T47D (cell line): Measurements from ENCODE around the gene MGAT5B.

Source experiments
- DNase-seq, 2 experiments: peaks; one replicate each; pipeline versions ENCODE4 v3.0.0 to v3.0.0-alpha.2; 2011 to 2012; ENCODE audit warnings: low read depth in 1 of 2, low spot score in 1 of 2
- JUND ChIP-seq: IDR thresholded peaks from 2 replicates; pipeline ENCODE4 v1.6.1; 2012; ENCODE audit warnings: low read depth
- in situ Hi-C: cut with HindIII; loops from 2 replicates; pipeline ENCODE4 v1.10.0; 2016; ENCODE audit warnings: low sequenced_read_pairs, low pct_unique_long_range_greater_than_20kb

Gene MGAT5B, protein sequence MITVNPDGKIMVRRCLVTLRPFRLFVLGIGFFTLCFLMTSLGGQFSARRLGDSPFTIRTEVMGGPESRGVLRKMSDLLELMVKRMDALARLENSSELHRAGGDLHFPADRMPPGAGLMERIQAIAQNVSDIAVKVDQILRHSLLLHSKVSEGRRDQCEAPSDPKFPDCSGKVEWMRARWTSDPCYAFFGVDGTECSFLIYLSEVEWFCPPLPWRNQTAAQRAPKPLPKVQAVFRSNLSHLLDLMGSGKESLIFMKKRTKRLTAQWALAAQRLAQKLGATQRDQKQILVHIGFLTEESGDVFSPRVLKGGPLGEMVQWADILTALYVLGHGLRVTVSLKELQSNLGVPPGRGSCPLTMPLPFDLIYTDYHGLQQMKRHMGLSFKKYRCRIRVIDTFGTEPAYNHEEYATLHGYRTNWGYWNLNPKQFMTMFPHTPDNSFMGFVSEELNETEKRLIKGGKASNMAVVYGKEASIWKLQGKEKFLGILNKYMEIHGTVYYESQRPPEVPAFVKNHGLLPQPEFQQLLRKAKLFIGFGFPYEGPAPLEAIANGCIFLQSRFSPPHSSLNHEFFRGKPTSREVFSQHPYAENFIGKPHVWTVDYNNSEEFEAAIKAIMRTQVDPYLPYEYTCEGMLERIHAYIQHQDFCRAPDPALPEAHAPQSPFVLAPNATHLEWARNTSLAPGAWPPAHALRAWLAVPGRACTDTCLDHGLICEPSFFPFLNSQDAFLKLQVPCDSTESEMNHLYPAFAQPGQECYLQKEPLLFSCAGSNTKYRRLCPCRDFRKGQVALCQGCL

DNA sequence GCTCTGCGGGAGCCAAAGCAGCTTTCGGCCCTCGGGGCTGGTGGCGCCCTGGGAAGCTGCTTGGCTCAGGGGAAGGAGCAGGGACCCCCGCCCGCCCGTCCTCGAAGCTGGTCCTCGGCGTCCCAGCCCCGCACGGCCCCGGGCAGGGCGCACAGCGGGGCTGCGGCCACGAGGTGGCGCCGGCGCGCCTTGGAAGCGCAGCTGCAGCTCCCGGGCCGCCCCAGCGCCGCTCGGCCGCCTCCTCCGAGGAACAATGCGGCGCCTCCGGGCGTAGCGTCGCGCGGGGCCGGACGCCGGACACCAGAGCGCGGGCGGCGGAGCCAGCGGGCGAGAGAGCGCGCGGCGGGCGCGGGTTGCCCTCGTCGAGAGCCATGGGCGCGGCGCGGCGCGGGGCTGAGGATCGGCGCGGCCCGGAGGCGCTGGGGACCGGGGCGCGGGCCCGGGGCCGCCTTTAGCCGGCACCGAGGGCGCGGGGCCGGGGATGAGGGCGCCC lies at the start of gene MGAT5B:
MGAT5B (plus strand) TSS at position 229 of the 493 bp plus-strand sequence. CDS start 626 bp downstream, outside the sequence.
- DNase-seq, result peak; percentile 90 to 99
- TF ChIP-seq JUND, result no peak
- in situ Hi-C loops, result no loop called here

DNA sequence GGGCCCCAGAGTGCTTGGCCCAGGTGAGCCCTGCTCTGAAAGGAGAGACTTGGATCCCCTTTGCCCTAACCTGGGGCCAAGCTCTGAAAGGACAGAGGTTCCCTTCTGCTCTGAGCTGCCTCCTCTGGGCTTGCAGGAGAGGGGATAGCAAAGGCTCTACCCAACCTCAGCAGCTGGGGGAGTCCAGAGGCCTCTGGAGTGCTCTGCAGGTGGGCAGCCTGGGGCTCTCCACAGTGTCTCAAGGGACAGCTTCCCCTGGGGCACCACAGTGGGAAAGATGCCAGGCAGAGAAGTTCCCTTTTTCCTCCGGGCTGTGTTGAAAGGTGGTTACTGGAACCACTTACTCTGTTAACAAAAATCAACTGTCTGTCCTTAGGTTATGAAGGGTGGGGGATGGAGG lies 48.2 kb upstream of the MGAT5B start:
- no peak for DNase-seq
- no peak for TF ChIP-seq JUND
- in situ Hi-C loops, result no loop called here

DNA sequence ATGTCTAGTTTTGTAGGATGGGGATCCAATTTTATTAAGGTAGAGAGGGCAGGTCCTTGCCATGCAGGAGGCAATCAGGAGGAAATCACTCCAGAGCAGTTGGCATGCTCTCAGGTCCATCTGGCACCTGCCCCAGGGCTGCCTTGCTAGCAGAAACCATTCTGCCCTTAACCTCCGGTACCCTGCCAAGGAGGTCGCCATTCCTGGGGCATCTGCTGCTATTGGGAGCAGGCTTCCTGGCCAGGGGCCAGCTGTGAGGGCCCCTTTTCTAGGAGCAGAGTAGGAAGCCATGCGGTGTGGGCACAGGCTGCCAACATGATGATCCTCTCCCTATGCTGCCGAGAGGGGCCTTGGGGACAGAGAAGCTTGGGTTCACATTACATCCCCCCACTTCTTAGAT lies 47.6 kb upstream of the MGAT5B start:
- in situ Hi-C loops, result no loop called here
- no peak for DNase-seq
- TF ChIP-seq JUND, result no peak

DNA sequence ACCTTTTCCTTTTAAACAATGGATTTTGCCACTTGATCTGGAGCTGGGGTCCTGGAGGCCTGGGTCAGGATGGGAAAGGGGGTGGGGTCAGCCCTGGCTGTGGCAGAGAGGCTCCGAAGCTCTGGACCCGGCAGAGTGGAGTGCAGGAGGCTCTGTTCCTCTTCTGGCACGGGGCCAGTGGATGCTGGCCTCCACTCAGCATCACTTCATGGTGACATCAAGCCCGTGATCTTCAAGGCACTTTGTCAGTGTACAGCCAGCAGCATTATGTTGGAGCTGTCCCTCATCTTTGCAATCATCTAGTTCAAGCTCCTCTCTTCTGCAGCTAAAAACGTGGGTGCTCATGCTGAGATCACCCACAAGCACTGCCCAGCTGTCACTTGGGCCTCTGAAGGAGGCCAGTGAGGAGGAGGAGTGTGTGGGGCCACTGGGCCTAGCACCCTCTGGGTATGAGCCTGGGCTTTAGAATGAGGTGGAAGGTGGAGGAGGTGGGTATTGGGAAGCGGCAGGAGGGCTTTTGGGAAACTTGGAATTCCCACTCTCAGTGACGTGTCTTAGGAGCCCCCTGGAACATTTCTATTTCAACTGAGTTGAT lies 45.9 kb upstream of the MGAT5B start:
- DNase-seq, result no peak
- in situ Hi-C loops, result no loop called here
- TF ChIP-seq JUND, result no peak

DNA sequence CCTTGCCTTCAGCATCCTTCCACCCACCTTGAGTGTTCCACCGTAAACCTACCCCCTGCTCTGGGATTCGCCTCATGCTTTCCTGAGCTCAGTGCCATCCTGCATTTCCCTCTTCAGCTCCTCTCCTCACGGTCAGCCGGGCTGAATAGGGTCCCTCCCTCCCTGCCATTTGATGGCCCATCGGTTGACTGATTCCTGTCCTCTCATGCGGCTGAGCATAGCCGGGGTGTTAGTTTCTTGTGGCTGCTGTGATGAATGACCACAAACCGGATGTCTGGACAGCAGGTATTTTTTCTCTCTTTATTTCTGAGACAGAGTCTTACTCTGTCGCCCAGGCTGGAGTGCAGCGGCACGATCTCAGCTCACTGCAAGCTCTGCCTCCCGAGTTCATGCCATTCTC lies 44.1 kb upstream of the MGAT5B start:
- no peak for TF ChIP-seq JUND
- no peak for DNase-seq
- in situ Hi-C loops, result no loop called here

DNA sequence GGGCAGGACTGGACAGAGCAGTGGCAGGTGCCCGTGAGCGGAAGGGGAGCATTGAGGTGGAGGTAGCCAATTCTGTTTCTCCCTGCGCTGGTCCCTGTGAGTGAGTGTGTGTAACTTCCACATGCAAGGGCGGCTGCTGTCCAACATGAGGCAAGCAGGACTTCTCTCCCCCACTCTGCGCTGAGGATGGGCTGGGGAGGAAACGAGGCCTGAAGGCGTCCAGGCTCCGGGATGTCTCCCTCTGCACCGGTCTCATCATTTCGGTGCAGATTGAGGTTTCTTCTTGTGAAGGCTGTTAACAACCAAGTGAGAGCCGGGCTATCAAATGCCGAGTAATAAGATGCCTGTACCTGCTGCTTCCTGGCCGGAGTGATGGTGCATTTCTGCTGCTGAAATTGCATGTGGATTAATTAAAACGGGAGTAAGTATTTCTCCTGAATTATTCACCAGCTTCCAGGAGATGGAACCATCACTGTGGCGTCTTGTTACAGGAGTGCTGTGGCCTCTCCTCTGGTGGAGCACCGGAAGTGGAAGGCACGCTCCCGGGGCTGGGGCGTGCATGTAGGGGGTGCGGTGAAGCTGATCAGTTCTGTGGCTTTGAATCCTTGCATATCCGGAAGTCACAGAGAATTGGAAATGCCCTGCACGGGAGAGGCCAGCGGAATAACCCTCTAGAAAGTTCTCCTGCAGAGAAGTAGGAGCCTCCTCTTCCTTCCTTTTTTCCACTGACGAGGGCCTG lies 41.7 kb upstream of the MGAT5B start:
- no peak for DNase-seq
- in situ Hi-C loops, result no loop called here

DNA sequence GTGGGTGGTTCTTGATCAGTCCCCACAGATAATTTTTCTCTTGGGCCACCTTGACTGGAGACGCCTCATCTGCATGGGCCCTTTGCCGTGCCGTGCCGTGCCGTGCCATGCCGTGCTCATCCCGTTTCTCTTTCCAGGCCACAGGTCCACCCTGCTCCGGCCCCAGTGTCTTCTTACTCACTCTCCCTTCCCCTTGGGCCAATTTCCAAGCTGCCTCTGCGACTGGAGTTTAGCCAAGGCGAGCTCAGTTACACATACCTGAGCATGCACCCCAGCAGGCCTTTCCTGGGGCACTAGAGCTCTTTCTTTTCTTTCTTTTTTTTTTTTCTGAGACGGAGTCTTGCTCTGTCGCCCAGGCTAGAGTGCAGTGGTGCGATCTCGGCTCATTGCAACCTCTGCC lies 40.5 kb upstream of the MGAT5B start:
- DNase-seq, result no peak
- in situ Hi-C loops, result no loop called here

More for the DNA sequence above, 41.7 kb upstream of the MGAT5B start:
- TF ChIP-seq JUND, result no peak

DNA sequence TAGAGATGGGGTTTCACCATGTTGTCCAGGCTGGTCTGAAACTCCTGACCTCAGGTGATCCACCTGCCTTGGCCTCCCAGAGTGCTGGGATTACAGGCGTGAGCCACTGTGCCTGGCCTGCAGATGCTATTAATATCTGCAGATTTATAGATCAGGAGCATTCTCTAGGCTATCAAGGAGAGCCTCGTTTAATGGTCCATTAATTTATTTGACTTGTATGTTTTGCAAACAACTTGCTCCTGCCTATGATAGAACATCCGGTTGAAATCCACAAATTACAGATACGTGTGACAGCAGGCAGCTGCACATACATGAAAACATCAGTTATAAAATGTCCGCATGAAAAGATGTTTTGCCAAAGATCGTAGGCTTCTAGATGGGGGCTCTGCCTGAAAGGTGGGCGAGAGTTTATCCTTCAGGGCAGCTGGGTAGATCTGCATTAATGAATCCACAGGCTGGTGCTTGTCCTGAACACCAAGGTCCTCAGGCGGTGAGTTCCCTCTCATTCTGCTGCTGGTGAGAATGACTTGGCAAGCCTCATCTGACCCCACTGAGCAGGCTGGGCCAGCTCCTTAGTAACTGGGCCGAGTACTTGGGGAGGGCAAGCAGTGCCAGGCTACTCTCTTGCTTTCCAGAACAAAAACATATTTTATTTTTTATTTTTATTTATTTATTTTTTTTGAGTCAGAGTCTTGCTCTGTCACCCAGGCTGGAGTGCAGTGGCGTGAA lies 37.1 kb upstream of the MGAT5B start:
- in situ Hi-C loops, result no loop called here
- TF ChIP-seq JUND, result no peak
- DNase-seq, result no peak

More for the DNA sequence above, 40.5 kb upstream of the MGAT5B start:
- TF ChIP-seq JUND, result no peak

DNA sequence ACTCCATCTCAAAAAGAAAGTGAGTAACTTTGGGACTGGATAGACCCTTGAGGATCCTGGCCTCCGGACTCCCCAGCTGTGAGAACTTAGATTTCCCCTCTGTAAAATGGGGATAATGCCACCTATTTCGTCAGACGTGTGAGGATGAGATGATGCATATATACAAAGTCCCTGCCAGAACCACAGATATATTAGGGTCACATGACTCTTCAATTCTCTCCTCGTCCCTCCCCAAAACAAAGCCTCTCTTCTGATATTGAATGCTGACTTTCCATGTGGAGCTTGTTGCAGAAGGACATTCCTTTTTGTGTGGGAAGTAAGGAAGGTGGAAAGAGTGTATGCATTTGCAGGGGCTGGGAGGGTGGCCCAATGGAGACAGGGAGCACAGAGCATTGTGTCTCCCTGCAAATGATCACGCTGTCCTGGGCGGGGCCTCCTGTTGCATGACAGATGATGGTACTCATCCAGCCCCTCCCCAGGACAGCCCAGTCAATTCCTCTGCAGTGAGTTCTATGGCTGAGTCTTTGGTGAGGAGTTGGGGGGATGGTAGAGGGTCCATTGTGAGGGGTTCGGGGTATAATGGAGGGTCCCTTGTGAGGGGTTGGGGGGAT lies 35.1 kb upstream of the MGAT5B start:
- in situ Hi-C loops, result no loop called here
- no peak for DNase-seq
- TF ChIP-seq JUND, result no peak

DNA sequence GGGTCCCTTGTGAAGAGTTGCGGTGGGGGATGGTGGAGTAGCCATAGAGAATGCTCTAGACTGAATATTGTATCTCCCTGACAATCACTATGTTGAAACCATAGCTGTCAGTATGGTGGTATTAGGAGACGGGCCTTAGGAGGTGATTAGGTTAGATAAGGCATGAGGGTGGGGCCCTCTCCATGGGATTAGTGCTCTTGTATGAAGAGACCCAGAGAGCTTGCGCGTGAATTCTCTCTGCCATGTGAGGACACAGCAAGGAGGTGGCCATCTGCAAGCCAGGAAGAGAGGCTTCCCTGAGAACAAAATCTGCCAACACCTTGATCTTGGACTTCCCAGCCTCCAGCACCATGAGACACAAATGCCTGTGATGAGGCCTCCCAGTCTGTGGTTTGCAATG lies 34.5 kb upstream of the MGAT5B start:
- TF ChIP-seq JUND, result no peak

DNA sequence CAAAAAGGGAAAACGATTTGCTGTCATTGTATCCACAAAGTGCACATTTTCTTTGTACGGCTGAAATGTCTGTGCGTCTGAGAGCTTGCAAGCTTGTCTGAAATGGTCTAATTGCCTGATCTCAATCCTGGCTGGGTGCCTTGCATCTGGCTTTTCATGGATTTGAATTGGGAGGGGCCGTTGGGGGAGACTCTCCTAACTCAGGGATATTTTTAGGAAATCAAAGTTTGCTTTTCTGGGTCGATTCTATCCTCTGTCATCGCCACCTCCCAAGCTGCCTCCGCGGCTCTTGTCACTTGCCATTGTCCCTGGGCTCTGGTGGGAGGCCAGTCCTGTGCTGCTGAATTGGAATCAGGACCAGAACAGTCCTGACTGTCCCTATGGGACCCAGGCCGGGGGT lies 33.3 kb upstream of the MGAT5B start:
- no peak for DNase-seq
- TF ChIP-seq JUND, result no peak
- in situ Hi-C loops, result no loop called here

More for the DNA sequence above, 34.5 kb upstream of the MGAT5B start:
- in situ Hi-C loops, result no loop called here
- no peak for DNase-seq
